GM19023 (cell line): ENCODE measurements around the gene KLF13.

Experiments used
- ATAC-seq: cut with Tn5 transposase; IDR thresholded peaks from one replicate; pipeline ENCODE4 v1.9.1; 2021; ENCODE audit warnings: mild to moderate bottlenecking, moderate library complexity; ENCODE audit not compliant: unreplicated experiment

Gene KLF13

DNA sequence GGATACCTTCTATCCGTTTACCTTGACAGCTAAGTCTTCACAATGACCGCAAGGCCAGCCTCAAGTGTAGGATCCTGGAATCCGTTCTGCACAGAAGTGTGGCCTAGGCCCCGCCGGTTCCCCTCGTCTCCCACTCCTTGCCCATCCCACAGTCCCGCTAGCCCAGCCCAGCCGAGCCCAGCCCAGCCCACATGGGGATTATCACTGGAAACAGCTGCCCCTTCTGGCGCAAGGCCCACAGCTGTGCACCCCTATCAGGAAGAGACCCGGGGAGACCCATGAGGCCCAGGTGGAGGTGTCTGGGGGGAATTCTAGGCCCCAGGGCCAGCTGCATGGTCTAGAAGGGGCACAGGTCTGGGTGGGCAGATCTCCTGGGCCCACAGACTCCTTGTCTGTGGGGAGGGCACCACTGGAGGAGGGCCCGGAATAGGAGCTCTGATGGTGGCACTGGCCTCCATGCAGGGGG is 27.9 kb upstream of the KLF13 start:
- no peak for ATAC-seq

DNA sequence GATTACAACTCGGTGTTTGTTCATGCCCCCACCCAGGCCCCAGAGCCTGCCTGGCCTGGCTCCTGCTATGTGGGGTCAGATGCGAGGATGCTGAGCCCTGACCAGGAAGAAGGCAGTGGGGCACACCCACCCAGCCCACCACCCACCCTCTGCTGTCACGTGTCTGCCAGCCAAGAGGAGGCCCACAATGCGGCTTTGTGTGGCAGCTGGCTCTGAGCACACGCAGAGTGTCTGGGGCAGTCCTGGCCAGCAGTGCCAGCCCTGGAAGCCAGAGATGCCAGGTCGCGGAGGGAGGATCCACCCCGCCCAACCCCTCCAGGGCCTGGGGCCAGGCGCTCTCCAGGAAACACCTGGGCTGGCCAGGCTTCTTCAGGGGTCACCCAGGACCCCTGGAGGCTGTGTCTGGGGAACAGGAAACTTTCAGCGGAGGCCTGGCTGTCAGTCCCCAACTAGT is 26.4 kb upstream of the KLF13 start:
- no peak for ATAC-seq

DNA sequence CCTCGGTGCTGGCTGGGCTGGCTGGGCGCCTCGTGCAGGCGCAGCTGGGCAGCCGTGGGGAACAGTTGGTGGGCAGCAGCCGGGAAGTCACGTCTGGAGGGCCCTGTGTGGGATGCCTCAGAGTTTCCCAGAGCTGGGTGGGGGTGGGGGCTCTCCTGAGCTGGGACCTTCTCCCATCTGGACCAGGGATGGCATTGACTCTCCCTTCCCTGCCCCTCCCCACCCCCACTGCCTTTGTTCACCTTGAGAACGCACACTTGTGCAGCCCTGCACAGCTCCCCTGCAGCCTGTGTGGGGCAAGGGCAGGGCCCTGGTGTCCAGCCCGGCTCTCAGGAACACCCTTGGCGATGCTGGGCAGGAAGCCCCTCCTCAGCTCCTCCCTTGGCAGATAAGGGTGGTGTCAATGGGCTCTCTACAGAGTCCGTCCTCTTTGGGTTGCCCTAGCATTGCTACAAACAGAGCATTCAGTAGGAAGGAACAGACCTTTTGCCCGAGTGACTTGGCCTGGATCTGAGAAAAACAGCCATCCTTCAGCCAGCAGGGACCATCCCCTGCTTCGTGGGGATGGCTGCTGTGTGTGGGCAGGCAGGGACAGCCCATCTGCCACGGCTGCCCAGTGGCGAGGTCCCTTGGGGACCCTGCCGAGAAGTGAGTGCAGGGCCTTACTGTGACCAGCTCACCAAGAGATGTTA is 25.5 kb upstream of the KLF13 start:
- no peak for ATAC-seq

DNA sequence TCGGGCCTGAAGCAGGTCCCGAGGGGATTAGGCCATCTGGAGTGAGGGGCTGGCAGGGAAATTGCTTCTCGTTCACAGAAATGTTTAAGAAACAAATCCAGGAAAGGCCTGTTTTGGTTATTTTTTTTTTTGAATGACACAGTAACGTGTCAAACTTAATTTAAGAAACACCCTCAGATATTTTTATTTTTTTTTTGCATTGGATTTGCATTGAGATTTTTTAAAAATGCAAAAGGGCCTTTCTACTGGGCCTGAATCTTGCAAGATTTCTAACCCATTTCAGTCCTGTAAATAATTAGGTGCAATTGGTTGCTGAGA is 25.0 kb upstream of the KLF13 start:
- ATAC-seq: no peak

- ATAC-seq: no peak
Measured at GRCh38 chr15:31302029-31302657, 24.5 kb upstream of the KLF13 start.

DNA sequence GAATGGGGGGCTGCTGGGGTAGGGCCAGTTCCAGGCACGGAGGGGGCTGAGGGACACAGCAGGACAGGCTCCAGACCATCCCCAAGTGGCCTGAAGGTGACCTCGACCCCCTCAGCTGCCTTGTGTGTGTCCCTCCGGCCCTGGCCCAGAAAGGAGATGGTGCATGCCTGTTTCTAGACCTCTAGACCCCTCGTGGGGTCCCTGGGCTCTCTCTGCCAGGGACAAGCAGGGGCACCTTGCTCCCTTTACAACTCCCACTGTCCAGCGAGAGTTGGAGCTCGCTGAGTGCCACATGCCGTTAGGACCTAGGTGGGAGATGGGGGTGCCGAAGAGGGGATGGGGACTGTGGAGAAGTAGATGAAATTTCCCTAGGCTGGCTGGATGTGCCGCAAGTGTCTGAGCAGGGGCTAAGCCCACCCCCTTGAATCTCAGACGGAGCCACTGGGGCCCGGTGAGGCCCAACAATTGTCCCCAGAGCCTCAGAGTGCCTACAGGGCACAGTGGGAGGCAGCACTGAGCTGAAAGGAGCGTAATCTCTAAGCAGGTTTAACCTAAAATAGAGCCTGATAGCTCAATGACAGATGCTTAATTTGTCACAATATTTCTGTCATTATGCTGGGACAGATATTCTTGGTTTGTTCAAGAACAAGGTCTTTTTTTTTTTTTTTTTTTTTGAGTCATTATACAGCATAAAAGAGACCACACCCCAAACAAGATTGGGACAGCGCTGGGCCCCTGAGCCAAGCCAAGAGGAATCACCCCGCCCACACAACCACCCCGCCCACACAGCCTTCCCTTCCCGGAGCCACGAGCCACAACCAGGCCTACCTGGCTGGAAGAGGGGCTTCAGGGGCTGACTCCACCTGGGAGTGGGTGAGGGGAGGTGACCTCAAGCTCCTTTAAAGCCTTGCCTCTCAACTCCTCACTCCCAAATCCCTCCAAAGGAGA is 23.6 kb upstream of the KLF13 start:
- no peak for ATAC-seq

DNA sequence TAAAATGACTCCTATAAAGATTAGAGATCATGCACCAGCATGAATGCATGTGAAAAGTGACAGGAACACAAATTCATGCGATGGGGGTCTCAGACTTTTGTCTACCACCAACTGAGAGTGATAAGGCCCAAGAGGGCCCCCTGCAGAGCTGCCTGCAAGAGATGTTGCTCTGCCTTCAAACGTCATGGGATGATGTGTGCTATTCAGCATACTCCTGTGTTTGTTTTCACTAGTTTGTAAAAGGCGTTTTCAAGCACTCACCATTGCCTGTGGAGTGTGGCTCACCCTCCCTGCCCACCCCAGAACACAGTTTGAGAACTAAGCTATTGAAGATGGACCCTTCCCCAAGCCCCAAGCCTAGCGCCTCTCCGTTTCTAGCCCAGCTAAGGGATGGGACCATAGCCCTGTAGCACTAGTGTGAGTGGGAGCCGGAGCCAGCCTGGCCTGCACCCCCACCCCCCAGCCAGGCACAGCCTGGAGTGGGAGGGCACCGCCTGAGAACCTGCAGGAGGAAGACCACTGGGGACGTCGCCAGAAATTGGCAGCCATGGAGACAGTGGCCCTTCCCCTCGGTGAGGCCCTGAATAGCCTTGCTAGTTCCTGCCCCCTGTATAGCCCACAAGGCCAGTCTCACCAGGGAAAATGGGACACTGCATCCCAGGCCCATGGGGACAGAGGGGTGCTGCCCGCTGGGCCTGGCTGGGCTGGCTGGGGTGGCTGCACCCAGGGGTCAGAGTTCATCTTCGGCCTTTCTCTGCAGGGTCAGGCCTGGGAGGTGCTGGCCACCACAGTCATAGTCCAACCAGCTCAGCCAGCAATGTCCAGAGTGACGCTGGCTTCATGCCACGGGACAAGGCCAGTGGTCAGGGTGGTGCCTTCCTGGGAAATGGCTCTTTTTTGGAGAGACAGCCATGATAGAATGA is 22.6 kb upstream of the KLF13 start:
- no peak for ATAC-seq

DNA sequence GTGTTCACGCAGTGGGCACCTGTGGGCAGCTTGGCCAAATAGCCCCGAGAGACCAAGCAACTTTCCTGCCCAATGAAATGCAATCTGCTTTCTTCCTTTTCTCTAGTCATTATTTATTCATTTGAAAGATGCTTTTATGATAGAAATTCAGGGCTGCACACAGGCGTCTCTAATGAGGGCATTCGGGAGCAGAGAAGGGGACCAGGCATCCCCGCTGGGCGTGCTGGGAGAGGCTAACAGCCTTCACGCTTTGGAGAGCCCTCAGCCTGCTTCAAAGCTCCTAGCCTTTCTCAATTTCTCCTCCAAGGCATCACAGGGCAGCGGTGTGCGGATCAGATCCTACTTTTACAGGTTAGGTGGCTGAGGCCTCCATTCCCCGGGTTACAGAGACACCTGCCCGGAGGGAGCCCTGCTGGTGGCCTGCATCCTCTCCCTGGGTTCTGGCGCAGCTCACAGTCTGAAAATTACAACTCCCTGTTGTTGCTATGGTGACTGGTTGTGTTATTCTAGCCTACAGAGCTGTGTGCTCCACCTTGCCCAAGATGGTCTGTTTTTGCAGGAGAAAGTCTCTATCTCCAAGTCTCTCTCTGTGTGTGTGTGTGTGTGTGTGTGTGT is 21.8 kb upstream of the KLF13 start:
- no peak for ATAC-seq

DNA sequence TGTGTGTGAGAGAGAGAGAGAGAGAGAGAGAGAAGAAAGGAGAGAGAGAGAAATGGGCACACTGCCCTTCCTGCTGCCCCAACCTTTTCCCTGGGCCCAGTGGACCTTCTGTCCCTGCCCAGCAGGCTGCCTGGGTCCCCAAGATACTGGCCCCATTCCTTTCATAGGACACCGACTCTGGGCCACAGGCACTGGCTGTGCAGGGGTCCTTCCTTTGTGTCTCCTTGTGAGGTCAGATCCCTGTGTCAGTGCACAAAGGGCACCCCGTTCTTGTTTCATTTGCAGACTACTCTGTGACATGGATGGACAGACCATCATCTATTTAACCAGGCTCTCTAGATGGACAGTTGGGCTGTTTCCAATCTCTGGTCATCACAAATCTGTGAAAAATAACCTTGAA is 21.3 kb upstream of the KLF13 start:
- ATAC-seq: no peak

- no peak for ATAC-seq
Measured at GRCh38 chr15:31305796-31306425, 20.7 kb upstream of the KLF13 start.

DNA sequence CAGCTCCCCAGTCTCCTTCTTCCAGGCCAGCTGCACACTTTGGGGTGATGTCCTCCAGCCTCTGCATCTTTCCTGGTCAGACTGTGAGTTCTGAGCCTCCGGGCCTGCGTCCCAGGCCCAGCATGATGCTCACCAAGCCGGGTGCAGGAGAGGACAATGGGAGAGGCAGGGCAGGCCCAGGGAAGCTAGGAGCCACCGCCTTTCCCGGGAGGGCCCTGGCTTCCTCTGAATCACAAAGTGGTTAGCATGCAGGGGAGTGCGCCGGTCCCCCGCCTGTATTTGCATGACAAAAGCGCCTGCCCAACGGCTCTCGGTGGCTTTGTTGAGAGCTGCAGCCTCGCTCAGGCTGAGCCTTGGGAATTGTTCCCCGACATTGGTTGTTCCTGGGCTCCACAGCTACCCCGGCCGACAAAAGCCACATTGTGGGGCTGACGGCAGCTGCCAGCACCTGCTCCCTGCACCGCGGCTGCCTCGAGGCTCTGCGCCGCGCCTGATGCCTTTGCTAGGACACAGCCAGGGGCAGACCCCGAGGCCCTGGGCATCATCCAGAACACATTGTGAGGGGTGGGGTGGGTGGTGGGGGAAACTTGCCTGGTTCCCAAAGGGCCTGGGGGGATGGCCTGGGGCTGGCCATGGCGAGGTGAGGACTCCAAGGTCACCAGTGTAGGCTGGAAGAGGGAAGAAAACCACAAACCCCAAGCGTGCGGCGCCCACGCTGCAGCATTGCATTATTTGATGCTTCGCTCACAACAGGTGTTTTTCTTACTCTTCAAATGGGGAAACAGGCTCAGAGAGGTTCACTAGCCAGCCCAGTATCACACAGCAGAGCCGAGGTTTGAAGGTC is 20.0 kb upstream of the KLF13 start:
- no peak for ATAC-seq

DNA sequence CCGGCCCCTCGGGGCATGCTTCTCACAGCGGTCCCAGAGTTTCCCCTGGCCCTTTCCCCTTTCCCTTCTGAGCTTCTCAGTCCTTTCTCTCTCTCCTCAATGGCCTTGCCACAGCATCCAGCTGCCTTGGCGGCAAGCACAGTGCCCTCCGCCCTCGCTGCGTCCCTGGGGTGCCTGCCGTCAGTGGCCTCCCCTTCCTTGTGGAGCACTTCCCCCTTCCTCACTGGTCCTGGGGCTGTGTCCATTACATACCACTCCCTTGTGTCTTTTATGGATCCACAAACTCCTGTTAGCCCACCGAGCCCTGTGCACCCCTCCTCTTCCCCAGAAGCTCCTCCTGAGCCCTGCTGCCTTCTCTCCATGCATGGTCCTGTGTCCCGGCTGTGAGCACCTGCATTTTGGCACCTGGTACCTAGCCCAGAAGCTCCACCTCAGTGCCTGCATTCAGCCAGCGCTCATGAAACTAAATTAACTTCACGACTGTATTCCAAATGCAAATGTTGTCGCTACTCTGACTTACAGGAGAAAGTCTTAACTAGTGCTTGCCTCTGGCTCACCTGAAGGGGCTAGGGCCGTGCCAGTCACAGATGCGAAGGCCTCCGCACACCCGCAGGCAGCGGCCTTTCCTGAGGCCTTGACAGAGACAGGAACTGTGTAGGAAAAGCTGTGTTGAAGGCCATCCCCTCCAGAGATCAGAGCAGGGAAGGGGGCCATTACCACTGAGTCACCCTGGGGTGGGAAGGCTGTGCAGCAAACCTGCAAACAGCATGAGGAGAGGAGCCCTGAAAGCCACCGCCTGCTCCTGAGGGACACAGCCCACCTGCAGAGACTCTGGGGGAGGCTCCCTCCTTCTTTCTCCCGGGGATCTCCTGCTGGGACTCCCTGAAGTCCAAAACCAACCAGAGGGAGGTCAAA is 19.1 kb upstream of the KLF13 start:
- no peak for ATAC-seq

GRCh38 chr15:31308185-31308639 is 18.4 kb upstream of the KLF13 start:
- peak; percentile 77 for ATAC-seq

- ATAC-seq: no peak
Measured at GRCh38 chr15:31309893-31310606, 16.6 kb upstream of the KLF13 start.

DNA sequence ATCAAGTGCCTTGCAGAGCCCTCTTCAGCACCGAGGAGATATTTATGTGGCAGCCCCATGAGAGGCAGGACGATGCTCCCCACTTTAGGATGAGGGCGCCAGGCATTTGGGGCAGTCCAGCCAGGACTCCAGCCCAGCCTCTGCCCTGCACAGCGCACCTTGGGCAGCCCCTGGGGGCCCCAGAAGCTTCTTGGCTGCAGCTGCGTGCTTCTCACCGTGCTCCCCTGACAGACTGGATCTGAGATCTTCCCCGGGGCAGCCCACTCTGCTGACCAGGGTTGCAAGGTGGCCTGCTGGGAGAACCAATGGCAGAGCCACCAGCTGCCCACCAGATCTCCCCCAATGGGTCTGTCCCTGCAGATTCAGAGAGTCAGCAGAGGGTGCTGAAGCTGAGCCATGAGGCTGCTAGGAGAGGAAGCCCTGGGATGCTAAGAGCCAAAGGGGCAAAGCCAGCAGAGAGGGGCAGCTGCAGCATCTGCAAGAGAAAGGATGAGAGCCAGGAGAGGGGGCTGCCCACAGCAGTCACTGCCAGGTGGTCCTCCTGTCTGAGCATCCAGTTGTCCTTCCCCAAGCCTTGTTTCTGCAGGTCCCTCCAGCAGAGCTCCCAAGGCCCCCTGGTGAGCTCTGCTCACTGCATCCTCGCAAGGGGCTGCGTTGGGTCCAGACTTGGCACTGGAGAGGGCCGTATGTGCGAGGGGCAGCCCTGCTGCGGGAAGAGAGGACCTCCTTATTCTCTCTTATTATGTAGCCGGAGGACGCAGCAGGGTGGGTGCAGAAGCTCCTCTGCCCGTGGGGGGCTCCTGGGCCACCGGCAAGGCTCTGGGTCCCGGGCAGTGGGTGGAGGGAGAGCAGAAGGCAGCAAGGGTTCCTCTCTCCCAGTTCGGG is 14.7 kb upstream of the KLF13 start:
- ATAC-seq: no peak

DNA sequence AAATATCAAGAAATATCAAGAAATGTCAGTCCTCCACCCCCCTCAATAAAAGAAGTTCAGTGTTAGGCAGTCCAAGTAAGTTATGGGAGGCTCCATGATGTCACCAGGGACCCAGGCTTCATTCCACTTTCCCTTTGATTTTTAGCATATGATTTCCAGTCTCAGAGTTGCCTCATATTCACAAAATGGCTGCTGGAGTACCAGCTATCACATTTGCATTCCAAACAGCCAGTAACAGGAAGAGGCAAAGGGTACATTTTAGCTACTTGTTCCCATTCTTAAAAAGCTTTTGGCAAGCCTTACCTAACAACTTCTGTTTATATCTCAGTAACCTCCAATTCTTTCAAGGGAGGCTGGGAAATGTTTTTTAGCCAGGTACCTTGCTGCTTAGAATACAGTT is 13.4 kb upstream of the KLF13 start:
- no peak for ATAC-seq
